Measurements from ENCODE around the gene PRR23C.
"Not testable (repeated sequence)": the region's sequence is repeated elsewhere in the genome, so short reads cannot be mapped to it uniquely, and the experiment has no call there.

PRR23C gene

DNA sequence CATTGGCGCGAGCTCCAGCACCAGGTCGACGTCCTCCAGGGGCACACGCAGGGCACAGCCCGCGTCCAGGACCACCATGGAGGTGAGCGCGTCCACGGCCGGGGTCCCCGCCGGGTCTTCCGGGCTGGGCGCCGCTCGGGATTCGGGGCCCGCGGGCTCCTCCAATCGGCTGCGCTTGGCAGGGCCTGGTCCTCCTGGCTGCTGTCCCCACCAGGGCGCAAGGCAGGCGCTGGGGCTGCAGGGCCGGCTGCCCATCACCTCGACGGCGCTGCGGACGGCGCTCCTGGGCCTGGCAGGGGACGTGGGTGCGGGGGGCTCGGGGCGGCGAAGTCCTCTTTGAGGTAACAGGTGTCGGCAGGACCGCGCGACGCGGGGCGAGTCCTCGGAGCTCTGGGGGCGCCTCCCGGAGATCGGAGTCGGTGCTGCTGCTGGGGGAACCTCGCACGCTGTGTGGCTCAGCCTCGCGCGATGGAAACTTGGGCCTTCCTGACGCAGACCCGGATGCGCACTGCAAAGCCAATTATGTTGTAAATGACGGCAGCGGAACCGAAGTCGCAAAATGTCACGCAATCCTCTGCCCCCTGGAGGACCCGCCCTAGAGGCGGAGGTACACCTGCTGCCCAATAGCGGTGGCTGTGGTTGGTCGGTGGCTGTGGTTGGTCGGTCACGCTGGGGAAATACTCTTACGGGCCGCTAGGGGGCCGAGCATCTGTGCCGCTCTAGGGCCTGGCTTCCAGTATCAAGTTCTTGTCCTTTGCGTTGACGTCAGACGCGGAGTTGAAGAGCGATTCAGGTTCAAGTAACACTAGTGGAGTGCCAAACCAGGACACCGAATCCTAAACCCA is at the start of gene PRR23C:
Gene PRR23C (minus strand): TSS at position 527 of the 845 bp plus-strand sequence. CDS start 272 bp downstream, at position 255.
- no peak for DNase-seq

GRCh38 chr3:139093840-139094239 is 49.1 kb upstream of the PRR23C start:
- no peak for DNase-seq

DNA sequence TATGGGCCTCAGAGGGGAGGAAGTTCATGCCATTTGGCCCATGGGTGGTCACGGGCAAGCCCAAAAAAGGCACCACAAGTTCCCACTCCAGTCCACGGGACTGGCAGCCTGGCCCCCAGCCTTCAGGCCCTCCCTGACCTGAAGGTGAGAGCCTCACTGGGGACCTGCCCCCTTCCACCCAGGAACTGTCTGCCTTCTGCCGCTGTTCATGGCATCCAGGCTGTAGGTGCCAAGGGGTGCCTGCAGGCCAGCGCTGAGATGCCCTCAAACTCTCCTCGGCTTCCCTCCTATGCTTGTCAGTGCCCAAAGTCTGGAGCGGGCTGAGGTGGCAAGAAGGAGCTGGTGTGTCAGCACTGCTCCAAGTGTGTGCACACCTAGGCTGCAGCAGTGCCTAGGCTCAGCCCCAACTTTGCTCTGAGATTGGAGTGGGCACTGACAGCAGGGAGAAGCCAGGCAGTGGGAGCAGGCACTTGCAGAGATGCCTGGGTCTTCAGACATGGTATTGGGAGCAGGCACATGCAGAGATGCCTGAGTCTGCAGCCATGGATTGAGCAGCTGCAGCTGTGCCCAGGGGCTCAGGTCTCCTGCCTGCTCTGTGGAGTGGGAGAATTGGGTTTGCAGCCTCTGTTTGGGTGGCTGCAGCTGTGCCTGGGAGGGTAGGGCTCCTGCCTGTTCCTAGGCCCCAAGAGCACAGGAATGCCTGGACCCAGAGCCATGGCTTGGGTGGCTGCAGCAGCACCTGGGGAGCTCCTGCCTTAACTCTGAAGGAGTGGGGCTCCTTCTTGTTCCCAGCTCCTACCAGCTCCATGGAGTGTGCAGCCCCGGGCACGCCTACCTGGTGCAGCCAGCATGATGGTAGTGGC is 44.0 kb upstream of the PRR23C start:
- DNase-seq: no peak

GRCh38 chr3:139087621-139088020 is 42.9 kb upstream of the PRR23C start:
- DNase-seq: no peak

DNA sequence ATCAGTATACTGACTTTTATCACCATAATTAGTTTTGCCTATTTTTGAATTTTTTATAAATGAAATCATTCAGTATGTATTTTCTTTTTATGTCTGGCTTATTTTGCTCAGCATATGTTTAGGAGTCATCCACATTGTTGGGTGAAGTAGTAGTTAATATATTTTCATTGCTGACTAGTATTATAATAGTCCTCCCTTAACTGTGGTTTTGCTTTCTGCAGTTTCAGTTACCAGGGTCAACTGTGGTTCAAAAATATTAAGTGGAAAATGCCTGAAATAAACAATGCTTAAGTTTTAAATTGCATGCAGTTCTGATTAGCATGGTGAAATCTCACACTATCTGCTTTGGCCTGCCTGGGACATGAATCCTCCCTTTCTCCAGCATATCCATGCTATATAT is 39.5 kb upstream of the PRR23C start:
- no peak for DNase-seq

DNA sequence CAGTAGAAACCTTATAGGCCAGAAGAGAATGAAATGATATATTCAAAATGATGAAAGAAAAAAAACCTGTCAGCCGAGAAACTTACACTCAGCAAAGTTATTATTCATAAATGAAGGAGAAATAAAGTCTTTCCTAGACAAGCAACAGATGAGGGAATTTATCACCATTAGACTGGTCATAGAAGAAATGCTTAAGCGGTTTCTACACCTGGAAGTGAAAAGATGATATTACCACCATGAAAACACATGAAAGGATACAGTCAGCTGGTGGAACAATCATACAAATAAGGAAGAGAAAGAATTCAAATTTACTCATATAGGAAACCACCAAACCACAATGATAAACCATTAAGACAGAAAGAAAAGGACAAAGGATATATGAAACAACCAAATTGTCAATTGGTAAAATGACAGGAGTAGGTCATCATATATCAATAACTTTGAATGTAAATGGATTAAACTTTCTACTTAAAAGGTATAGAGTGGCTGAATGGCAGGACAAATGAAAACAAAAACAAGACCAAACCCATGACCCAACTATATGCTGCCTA is 29.9 kb upstream of the PRR23C start:
- no peak for DNase-seq

- DNase-seq: no peak
These were observed 18.2 kb upstream of the PRR23C start for GRCh38 chr3:139062918-139063317.

GRCh38 chr3:139052802-139053600 is 8.3 kb upstream of the PRR23C start:
- no peak for DNase-seq

DNA sequence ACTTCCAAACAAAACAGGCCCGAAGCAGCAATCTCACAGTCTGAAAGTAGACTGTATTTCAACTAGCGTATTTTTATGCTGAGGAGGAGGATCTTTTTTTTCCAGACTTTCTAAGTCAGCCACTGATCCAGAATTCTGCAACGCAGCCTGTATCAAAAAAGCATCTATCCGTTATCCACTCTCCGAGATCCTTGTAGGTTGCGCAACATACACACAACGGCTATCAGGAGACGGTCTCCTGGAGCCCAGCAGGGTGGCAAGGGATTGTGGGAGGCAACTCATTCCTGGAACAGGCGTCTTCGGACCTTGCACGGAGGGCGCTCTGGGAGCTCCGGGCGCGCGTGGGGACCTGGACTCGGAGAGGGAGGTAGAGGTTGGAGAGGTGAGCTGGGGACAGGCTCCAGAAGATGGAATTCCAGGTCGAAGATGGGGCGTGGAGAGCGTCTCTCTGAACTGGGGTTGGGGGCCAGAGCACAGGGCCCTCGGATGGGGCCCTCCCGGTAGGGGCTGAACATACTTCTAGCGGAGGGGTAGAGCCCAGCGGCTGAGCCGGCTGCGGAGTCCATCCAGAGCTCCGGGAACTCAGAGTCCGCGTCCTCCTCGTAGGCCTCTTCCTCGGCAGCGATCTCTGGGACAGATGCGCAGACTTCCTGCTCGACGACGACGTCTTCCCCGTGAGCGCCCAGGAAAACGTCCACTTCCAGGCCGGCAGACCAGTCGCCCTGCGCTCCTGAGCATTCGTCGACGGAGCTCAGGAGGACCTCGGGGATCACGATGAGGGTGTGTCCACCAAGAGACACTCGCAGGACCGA is 932 bp downstream of the PRR23C start:
- no peak for DNase-seq

DNA sequence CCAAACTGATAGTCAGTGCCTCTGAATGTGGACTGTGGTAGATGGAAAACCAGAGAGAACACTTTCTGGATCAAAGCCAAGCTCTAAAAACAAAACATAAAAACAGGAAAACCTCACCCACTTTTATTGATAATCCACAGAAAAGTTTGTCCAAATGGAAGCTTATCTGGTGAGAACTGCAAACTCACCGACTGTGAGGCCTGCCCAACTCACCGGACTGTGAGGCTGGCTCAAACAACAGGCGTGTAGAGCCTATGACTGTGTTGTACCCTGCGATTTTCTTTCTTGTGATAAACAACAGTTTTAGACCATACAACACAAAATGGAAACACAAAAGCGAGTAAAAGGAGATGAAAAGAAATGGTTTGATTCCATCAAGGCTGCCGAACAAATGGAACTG is 7.2 kb downstream of the PRR23C start:
- DNase-seq: no peak

GRCh38 chr3:139032326-139033002 is 12.2 kb downstream of the PRR23C start:
- DNase-seq: no peak

DNA sequence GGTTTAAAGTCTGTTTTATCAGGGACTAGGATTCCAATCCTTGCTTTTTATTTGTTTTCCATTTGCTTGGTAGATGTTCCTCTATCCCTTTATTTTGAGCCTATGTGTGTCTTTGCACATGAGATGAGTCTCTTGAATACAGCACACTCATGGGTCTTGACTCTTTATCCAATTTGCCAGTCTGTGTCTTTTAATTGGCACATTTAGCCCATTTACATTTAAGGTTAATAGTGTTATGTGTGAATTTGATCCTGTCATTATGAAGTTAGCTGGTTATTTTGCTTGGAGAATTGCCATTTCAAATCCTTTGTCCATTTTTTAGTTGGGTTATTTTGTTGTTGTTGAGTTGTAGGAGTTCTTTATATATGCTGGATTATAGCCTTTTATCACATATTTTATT is 14.1 kb downstream of the PRR23C start:
- DNase-seq: not testable (repeated sequence)

DNA sequence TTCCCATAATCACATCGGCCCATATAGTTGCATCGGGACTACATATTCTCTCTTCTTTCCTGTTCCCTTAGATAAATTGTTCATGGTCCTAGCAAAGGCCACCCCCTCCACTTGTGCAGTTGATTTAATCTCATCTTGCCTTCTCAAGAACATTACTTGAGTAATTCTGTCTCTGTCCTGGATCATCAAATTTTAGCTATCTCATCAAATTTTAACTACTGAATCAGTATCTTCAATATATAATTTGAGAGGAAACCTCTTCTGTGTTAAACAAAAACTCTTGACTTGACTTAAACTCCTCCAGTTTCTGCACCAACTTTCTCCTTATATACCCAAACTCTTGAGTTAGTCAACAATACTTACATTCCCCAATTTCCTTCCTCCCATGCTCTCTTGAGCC is 19.7 kb downstream of the PRR23C start:
- DNase-seq: no peak

- DNase-seq: no peak
These were observed 23.8 kb downstream of the PRR23C start, which contains the start of gene PRR23B for GRCh38 chr3:139020868-139021234. Gene PRR23B (minus strand): TSS chr3:139020926. CDS start chr3:139020661, 265 bp downstream.

- DNase-seq: no peak
These were observed 24.4 kb downstream of the PRR23C start for GRCh38 chr3:139020036-139020867.

GRCh38 chr3:139016430-139017048 is 28.2 kb downstream of the PRR23C start:
- DNase-seq: no peak

GRCh38 chr3:139006051-139006716 is 38.5 kb downstream of the PRR23C start, which contains the start of gene PRR23A:
Gene PRR23A (minus strand): TSS chr3:139006268. CDS start chr3:139006268, 0 bp downstream.
- DNase-seq: no peak

GRCh38 chr3:139005356-139005993 is 39.2 kb downstream of the PRR23C start:
- no peak for DNase-seq

- no peak for DNase-seq
These were observed 49.0 kb downstream of the PRR23C start for GRCh38 chr3:138995706-138996105.
